ENCODE results near the gene NDUFA3. TPM values are rescaled to one million over a fixed set of nuclear protein-coding genes. Genes with fewer than 3 reads are reported as not detected.

NDUFA3 gene
- total RNA-seq, 1 experiment from 2014 or later, result 134 TPM

- H3F3A ChIP-seq (ENCODE audit: insufficient read depth, low read depth), result no peaks in the 10 kb centered on the region
- H3K27ac ChIP-seq, result no peak overlapping the region
- H2AFZ ChIP-seq, result no peak overlapping the region
- CTCF ChIA-PET, result no interaction called here
- POLR2A ChIA-PET (ENCODE audit: unreplicated experiment), result no interaction called here
- H3K27me3 ChIP-seq (ENCODE audit: insufficient read depth, low read depth), result peaks cover 7% of the 10 kb centered on the region; the same call in 1 of the 2 replicates
- H3K36me3 ChIP-seq (ENCODE audit: low read depth), result no peaks in the 10 kb centered on the region
- intact Hi-C loops (cut with micrococcal nuclease; ENCODE audit: unreplicated experiment), result no loop called here
- 0 out of 2 replicates have a peak, but pooled peaks cover 7% of the 10 kb centered on the region for H3K9me3 ChIP-seq (ENCODE audit: insufficient read depth, low read depth)
- no TSS peak for BruUV-seq (replicated peaks)
- TF ChIP-seq EZH2 (IDR thresholded peaks at IDR 0.05; ENCODE audit: low read depth) (no peak), CTCF (conservative IDR thresholded peaks at IDR 0.05) (no peak)
- H3K79me2 ChIP-seq (ENCODE audit: low read depth), result no peaks in the 10 kb centered on the region
- no peak overlapping the region for H3K4me3 ChIP-seq
- no peaks in the 10 kb centered on the region for H3K4me1 ChIP-seq (replicated peaks; ENCODE audit: insufficient read depth)
- DNase-seq, result no peak
- no peaks in the 10 kb centered on the region for H4K20me1 ChIP-seq (ENCODE audit: insufficient read depth)
- H3K9me2 ChIP-seq (ENCODE audit: insufficient read depth), result no peaks in the 10 kb centered on the region
- H3K4me2 ChIP-seq, result no peak overlapping the region
Measured at GRCh38 chr19:54077334-54077733, 25.3 kb upstream of the NDUFA3 start.

- intact Hi-C loops (cut with micrococcal nuclease; ENCODE audit: unreplicated experiment), result no loop called here
Measured at GRCh38 chr19:54081032-54081431, 21.6 kb upstream of the NDUFA3 start, which contains the start of gene TARM1. TARM1 (minus strand) TSS chr19:54081365; CDS start chr19:54081340, 25 bp downstream.

GRCh38 chr19:54084410-54084809 lies 18.2 kb upstream of the NDUFA3 start:
- no peaks in the 10 kb centered on the region for H3K79me2 ChIP-seq (ENCODE audit: low read depth)
- CTCF ChIA-PET, result interaction anchor here (0.7 kb wide), 1 partner anchor 53 kb away, joined by 9 read pairs; the partner anchor contains the start of gene CNOT3
- H3K9me3 ChIP-seq (ENCODE audit: insufficient read depth, low read depth), result peaks cover 13% of the 10 kb centered on the region; the same call in 1 of the 2 replicates
- H3K36me3 ChIP-seq (ENCODE audit: low read depth), result no peaks in the 10 kb centered on the region
- H3K4me1 ChIP-seq (replicated peaks; ENCODE audit: insufficient read depth), result no peaks in the 10 kb centered on the region
- no TSS peak for BruUV-seq (replicated peaks)
- H4K20me1 ChIP-seq (ENCODE audit: insufficient read depth), result no peaks in the 10 kb centered on the region
- intact Hi-C loops (cut with micrococcal nuclease; ENCODE audit: unreplicated experiment), result no loop called here
- H3K27me3 ChIP-seq (ENCODE audit: insufficient read depth, low read depth), result peaks cover 14% of the 10 kb centered on the region; the same call in 1 of the 2 replicates
- H3K9me2 ChIP-seq (ENCODE audit: insufficient read depth), result no peaks in the 10 kb centered on the region
- DNase-seq, result no peak
- H3K4me3 ChIP-seq, result no peak overlapping the region
- H3K4me2 ChIP-seq, result no peak overlapping the region
- H3F3A ChIP-seq (ENCODE audit: insufficient read depth, low read depth), result no peaks in the 10 kb centered on the region
- TF ChIP-seq EZH2 (IDR thresholded peaks at IDR 0.05; ENCODE audit: low read depth) (no peak), CTCF (conservative IDR thresholded peaks at IDR 0.05) (no peak)
- POLR2A ChIA-PET (ENCODE audit: unreplicated experiment), result no interaction called here
- no peak overlapping the region for H2AFZ ChIP-seq
- H3K27ac ChIP-seq, result no peak overlapping the region

More at GRCh38 chr19:54081032-54081431, 21.6 kb upstream of the NDUFA3 start, which contains the start of gene TARM1:
- ChIA-PET POLR2A (ENCODE audit: unreplicated experiment) (no interaction called here), CTCF (no interaction called here)
- TF ChIP-seq EZH2 (IDR thresholded peaks at IDR 0.05; ENCODE audit: low read depth) (no peak), CTCF (conservative IDR thresholded peaks at IDR 0.05) (no peak)
- Histone ChIP-seq H3K36me3 (ENCODE audit: low read depth) (no peaks in the 10 kb centered on the region), H3K27ac (no peak within 1 kb of the TSS), H2AFZ (no peak within 1 kb of the TSS), H4K20me1 (ENCODE audit: insufficient read depth) (no peaks in the 10 kb centered on the region), H3K4me2 (no peak within 1 kb of the TSS), H3K9me2 (ENCODE audit: insufficient read depth) (no peaks in the 10 kb centered on the region), H3K9me3 (ENCODE audit: insufficient read depth, low read depth) (peaks cover 13% of the 10 kb centered on the region; the same call in 1 of the 2 replicates), H3K4me1 (replicated peaks; ENCODE audit: insufficient read depth) (no peaks in the 10 kb centered on the region), H3K79me2 (ENCODE audit: low read depth) (no peaks in the 10 kb centered on the region), H3F3A (ENCODE audit: insufficient read depth, low read depth) (no peaks in the 10 kb centered on the region), H3K27me3 (ENCODE audit: insufficient read depth, low read depth) (peaks cover 17% of the 10 kb centered on the region; the same call in 1 of the 2 replicates), H3K4me3 (no peak within 1 kb of the TSS)
- no TSS peak for BruUV-seq (replicated peaks)
- no peak for DNase-seq

Data from PC-9 (cell line).